HG03575 (cell line): Measurements from ENCODE around the gene LKAAEAR1.
"Not testable (repeated sequence)": the region's sequence is repeated elsewhere in the genome, so short reads cannot be mapped to it uniquely, and the experiment has no call there.

Source experiments
- ATAC-seq: cut with Tn5 transposase; IDR thresholded peaks from one replicate; pipeline ENCODE4 v1.9.1; 2021; ENCODE audit not compliant: unreplicated experiment, insufficient number of reproducible peaks, low FRiP score; ENCODE audit errors: extremely low read depth

Gene LKAAEAR1, protein sequence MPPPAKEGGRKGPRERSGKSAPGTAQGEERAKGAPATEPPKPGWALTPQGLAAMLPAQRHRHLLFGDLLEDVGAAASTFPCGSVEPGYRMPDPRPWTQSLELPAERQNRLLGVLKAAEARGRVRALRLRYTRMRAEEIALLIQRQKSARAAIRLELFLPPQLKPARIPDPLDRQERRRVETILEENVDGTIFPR

DNA sequence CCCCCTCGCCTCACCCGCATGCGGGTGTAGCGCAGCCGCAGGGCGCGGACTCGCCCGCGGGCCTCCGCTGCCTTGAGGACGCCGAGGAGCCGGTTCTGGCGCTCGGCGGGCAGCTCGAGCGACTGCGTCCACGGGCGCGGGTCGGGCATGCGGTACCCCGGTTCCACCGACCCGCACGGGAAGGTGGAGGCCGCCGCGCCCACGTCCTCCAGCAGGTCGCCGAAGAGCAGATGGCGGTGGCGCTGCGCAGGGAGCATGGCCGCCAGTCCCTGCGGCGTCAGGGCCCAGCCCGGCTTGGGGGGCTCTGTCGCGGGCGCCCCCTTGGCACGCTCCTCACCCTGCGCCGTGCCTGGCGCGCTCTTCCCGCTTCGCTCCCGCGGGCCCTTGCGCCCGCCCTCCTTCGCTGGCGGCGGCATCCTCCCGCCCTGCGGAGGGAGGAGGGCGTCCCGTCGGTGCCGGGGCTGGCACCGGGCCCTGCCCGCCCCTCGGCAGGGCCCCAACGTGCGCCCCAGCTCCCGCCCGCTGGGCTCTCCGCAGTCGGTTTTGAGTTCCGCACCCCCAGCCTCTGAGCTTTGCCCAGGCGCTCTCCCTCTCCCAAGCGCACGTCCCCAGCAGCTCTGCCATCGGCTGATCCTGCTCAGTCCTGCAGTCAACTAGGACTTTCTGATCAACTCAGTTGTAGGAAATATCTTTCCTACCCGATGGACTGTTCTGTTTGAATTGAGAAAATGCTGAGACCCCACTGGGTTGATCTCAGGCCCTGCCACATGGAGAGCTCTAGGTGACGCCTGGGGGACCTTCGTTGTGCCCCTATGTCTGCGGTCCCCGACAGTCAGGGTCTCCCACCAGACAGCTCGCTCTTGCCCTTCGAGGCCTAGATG is at the start of gene LKAAEAR1:
Gene LKAAEAR1 (minus strand): TSS at position 595 of the 881 bp plus-strand sequence. CDS start 179 bp downstream, at position 416.
- ATAC-seq = no peak

DNA sequence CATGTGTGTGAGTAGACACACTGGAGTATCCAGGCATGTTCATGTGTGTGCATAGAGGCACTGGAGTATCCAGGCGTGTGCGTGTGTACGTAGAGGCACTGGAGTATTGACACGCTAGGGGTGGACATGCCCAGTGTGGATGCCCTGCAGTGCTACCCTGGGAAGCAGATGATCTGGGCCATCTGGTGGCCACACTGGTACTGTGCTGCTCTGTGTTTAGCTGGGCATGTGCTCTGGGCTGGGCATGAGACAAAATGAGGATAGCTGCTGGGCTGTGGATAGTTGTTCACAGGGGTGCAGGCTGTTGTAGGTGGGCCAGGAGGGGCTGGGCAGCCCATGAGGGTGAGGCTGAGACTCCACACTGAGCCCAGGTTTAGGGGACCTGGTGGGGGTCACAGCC is 47.2 kb upstream of the LKAAEAR1 start:
- ATAC-seq = no peak

DNA sequence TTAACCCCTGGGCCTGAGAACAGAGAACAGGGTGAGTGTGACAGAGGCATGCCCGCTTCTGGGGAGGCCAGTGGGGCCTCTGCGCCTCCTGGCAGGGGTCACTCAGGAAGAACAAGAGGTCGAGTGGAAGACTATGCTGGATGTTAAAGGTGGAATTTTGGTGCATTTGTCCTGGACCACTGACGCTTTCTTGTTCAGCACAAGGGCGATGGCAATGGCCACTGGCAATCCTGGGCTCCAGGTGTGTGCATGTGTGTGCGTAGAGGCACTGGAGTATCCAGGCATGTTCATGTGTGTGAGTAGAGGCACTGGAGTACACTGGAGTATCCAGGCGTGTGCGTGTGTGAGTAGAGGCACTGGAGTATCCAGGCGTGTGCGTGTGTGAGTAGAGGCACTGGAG is 46.7 kb upstream of the LKAAEAR1 start:
- ATAC-seq = no peak

DNA sequence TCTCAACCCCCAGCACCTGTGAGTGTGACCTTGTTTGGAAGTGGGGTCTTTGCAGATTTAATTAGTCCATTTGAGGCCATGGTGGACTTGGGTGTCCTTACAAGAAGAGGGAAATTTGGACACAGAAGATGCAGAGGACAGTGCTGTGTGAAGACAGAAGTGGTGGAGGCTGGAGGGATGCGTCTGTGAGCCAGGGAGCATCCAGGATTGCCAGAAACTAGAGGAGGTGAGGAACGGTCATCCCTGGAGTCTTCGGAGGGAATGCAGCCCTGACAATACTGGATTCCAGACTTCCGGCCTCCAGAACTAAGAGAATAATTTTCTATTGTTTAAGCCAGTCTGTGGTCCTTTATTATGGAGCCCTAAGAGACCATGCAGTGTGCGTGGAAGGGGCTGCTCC is 46.1 kb upstream of the LKAAEAR1 start:
- ATAC-seq = no peak

DNA sequence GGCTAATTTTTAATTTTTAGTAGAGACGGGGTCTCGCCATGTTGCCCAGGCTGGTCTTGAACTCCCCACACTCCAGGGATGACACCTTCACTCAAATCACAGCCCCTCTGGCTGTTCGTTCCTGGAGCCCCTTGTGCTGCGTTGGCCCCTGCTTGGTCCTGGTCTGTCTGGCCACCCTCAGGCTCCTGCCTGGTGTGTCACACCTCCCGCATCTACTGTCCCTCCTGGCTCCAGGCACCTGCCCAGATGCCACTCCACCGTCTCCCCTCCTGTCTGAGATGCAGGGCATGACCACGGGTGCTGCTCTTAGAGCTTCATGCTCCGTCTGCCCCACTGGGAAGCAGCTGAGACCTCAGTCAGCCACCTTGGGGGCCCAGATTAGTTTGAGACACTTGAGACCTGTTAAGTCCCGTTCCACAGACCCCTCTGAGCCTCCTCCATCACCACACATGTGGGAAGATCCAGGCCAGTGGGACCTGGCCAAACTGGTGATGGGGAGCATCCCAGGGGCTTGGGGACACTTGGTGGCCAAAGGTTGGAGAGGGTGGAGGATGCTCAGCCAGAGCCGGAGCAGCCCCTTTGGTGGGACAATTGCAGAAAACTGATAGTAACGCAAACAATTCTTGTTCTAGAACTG is 45.1 kb upstream of the LKAAEAR1 start:
- no peak for ATAC-seq

DNA sequence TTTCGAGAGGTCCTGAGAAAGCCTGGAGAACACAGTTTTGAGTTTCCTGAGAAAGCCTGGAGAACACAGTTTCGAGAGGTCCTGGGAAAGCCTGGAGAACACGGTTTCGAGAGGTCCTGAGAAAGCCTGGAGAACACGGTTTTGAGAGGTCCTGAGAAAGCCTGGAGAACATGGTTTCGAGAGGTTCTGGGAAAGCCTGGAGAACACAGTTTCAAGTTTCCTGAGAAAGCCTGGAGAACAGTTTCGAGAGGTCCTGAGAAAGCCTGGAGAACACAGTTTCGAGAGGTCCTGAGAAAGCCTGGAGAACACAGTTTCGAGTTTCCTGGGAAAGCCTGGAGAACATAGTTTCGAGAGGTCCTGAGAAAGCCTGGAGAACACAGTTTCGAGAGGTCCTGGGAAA is 39.3 kb upstream of the LKAAEAR1 start:
- not testable (repeated sequence) for ATAC-seq

DNA sequence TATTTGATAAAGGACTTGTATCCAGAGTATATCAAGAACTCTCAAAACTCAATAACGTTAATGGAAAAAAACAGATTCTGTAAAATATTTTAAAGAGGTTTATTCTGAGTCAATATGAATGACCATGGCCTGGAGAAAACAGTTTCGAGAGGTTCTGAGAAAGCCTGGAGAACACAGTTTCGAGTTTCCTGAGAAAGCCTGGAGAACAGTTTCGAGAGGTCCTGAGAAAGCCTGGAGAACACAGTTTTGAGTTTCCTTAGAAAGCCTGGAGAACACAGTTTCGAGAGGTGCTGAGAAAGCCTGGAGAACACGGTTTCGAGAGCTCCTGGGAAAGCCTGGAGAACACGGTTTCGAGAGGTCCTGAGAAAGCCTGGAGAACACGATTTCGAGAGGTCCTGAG is 38.7 kb upstream of the LKAAEAR1 start:
- ATAC-seq = not testable (repeated sequence)

DNA sequence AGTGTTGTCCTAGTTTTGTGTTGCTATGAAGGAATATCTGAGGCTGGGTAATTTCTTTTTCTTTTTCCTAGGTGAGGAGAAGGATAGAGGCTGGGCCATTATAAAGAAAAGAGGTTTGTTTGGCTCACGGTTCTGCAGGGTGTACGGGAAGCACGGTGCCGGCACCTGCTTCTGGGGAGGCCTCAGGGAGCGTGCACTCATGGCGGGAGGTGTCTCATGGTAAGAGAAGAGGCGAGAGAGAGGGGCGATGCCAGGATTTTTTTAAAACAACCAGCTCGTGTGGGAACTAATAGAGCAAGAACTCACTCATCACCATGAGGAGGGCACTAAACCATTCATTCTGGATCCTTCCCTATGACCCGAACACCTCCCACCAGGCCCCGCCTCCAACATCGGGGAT is 37.4 kb upstream of the LKAAEAR1 start:
- ATAC-seq = no peak

DNA sequence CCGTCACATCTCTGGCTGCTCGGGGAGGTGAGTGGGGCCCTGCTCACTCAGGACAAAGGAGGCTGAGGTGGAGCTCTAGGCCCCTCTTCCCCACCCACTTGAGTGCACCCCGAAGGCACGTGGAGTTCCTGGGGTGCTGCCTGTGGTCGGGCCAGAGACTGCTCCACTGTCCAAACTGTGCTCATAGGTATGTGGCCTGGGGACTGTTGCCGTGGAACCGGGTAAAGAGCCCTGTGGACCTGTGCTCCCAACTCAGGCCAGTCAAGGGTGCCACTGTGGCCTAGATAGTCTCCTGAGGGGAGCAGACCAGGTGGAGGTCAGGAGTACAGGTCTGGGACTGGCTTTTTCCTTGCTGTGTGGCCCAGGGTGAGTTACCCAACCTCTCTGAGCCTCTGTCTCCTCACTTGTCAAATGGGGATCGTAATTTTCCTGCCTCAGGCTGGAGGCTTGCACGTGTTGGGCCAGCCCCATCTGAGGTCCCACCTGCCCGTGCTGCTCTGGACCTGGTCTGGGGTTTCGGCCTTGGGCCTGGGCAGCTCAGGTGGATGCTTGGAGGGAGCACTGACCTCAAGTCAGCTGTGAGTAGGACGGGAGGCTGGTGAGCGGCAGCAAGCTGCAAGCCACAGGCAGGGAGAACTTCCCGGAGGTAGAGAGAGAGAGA is 35.6 kb upstream of the LKAAEAR1 start:
- no peak for ATAC-seq

DNA sequence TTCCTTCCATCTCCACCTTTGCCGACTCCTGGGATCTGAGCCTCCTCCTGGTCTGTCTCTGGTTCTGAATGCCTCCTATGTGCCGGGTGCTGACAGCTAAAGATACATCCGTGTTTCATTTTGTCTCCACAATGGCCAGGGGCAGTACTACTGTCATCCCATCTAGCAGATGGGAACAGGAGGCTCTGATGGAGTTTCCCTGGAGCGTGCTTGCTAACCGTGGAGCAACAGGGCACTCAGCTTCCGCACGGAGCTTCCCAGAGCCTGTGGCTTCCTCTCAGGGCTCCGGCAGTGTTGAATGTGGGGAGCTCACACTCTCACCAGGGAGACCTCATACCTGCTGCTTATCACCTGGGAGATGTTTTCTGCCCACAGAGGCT is 35.1 kb upstream of the LKAAEAR1 start:
- ATAC-seq = no peak

DNA sequence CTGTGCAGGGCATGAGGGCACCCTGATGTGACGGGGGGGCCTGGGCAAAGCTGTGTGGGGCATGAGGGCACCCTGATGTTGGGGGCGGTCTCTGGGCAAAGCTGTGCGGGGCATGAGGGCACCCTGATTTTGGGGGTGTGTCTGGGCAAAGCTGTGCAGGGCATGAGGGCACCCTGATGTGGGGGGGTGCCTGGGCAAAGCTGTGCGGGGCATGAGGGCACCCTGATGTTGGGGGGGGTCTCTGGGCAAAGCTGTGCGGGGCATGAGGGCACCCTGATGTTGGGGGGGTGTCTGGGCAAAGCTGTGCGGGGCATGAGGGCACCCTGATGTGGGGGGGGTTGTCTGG is 33.2 kb upstream of the LKAAEAR1 start:
- not testable (repeated sequence) for ATAC-seq

DNA sequence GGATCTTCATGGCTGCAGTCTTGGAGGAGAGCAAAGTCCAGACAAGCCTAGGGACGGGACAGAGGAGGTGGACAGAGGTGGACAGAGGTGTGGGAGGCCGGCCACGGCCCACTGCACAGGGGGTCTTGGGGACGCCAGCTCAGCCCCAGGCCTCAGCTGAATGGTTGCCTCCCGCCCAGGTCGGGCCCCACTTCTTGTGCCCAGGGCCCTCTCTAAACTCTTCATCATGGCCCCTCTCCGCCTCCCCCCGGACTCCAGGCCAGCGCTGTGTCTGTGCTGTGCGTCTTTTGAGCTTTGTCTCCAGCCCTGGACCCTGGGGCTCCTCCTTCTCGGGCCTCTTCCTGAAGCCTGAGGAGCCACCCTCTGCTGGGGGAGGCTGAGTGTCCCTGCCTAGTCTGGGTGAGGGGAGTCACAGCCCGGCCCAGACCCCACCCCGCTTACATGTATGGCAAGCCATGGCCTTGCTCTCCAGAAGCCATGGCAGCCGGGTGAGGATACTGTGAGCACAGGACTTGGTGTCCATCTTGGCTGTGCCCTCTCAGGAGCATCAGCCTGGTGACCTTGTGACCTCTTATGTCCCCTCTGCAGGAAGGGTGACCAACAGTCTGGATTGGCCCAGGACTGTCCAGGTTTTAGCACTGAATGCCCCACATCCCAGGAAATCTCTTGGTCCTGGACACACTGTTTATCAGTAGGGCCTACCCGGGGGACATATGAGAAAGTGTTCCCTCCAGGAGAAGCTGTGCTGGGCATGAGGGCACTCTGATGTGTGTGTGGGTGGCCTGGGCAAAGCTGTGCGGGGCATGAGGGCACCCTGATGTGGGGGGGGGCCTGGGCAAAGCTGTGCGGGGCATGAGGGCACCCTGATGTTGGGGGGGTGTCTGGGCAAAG is 32.6 kb upstream of the LKAAEAR1 start:
- ATAC-seq = no peak

DNA sequence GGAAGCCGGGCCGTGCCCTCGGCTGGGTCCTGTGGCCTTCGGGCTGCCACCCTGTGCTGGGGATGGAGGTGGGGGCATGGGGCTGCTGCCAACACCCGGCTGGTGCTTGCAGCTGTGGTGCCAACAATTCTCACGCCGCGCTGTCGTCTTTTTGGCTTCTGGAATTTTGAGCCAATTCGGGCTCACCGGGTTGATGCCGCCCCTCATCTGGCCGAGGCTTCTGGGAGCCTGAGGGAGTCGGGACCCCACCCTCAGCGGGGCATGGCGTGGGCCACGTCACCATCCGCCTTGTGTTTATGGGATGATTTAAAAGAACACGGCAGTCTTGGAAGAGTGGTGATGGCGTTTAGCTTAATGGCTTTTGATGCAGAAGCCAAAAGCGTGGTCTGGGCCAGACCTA is 31.8 kb upstream of the LKAAEAR1 start:
- ATAC-seq = no peak

DNA sequence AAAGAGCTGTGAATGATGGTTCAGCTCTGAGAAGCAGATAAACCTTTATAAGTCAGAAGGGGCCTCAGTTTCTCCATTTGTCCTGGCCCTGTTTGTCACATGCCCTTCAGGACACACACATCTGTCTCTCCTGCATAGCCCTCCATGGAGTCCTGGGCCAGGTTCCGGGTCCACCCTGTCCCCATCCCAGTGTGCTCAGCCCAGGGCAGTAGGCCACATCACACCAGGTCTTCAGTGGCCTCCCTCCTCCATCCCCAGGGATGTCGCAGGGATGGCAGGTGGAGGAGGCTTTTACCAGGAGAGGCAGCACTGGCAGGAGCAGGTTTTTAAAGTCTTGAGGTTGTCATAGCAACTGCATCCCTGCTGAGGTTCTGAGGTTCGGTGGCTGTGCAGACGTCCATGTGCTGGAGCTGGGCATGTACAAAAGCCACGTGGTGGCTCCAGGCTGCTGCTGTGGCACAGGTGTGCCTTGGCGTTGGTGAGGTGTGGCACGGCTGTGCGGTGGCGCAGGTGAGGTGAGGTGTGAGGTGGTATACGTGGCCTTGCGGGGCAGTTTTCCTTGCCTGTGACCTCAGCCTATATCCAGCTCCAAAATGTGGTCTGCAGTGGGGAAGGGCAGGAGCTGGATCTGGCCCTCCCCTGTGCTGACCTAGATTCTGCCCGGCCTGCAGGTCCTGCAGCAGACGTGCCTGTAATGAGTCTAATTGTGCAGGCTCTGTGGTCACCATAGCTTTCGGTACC is 31.1 kb upstream of the LKAAEAR1 start:
- no peak for ATAC-seq

DNA sequence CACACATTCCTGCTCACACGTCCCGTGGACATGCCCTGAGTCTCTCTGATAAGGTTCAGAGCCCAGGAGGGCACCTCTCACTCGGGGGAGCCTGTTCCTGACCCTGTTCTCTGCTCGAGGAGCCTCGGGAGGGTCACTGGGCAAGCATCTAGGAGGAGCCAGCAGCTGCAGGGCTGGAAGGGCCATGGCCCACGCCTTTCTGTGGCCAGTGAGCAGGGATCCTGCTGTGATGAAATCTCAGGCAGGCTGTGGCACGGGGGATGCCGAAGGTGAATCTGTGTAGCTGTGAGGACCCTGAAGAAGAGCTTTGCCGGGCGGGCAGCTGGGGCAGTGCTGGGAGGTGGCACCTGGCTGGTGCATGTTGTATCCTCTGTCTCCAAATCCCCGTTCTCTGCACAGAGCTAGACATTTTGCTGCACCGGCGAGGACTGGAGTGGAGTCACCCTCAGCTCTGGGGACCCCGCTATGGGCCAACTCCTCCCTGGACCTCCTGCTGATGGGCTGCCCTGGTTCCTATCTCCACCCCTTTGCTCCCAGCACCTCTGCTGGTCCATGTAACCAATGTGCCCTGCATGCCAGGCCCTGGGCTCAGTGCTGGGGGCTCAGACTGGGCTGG is 30.3 kb upstream of the LKAAEAR1 start:
- no peak for ATAC-seq

DNA sequence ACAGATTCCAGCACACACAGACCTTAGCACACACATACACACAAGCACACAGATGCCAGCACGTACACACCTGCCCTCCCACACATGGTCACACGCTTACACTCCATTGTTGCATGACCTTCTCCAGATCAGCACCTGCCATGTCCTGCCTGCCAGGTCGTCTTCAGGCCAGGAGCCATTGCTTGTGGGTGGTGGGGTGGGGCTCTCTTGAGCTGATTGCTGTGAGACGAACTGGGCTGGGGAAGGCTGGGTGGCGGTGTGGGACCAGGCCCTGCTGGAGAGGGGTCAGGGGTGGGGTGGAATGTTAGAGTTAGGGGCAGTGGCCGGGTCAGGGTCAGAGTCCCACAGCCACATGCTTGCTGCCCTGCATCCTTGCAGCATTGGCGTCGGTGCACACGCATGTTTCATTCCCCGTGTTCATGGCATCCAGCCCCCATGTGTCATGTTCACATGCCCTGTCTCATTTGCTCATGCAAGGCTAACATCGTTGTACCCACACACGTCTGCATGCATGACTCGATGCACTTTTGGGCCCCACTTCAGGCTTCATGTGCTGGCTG is 29.7 kb upstream of the LKAAEAR1 start:
- no peak for ATAC-seq

DNA sequence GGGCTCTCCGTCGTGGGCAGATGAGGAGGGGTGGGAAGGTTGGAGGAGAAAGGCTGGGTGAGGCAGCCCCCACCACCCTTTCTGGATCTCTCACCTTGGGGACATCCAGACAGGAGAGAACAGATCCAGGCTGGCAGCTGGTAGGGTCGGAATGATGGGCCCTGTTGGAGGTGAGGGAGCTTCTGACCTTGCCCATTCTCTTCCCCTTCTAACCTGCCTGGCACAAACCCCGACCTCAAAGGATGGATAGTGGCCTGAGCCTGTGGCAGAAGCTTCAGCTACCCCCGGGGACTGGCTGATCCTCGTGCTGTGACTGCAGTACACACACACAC is 29.2 kb upstream of the LKAAEAR1 start:
- no peak for ATAC-seq
